Measurements from ENCODE around the gene MICU1.
"Not testable (repeated sequence)": the region's sequence is repeated elsewhere in the genome, so short reads cannot be mapped to it uniquely, and the experiment has no call there.

MICU1 gene

GRCh38 chr10:72660220-72660619 lies 34.3 kb upstream of the MICU1 start:
- TF ChIP-seq CTCF (IDR thresholded peaks at IDR 0.05; ENCODE audit: low read depth, low read length): no peak
- H3K4me3 ChIP-seq (ENCODE audit: low read depth, low read length): no peak overlapping the region

- TF ChIP-seq CTCF (IDR thresholded peaks at IDR 0.05; ENCODE audit: low read depth, low read length): no peak
Observed at GRCh38 chr10:72659694-72660093, 33.8 kb upstream of the MICU1 start.

GRCh38 chr10:72658696-72659400 lies 33.0 kb upstream of the MICU1 start:
- no peak overlapping the region for H3K4me3 ChIP-seq (ENCODE audit: low read depth, low read length)
- TF ChIP-seq CTCF (IDR thresholded peaks at IDR 0.05; ENCODE audit: low read depth, low read length): no peak

More at GRCh38 chr10:72659694-72660093, 33.8 kb upstream of the MICU1 start:
- no peak overlapping the region for H3K4me3 ChIP-seq (ENCODE audit: low read depth, low read length)

- no peak for TF ChIP-seq CTCF (IDR thresholded peaks at IDR 0.05; ENCODE audit: low read depth, low read length)
- no peak overlapping the region for H3K4me3 ChIP-seq (ENCODE audit: low read depth, low read length)
Observed at GRCh38 chr10:72654720-72655119, 28.8 kb upstream of the MICU1 start.

- no peak overlapping the region for H3K4me3 ChIP-seq (ENCODE audit: low read depth, low read length)
- no peak for TF ChIP-seq CTCF (IDR thresholded peaks at IDR 0.05; ENCODE audit: low read depth, low read length)
Observed at GRCh38 chr10:72653383-72654096, 27.7 kb upstream of the MICU1 start.

GRCh38 chr10:72649291-72649690 lies 23.4 kb upstream of the MICU1 start:
- H3K4me3 ChIP-seq (ENCODE audit: low read depth, low read length): no peak overlapping the region
- TF ChIP-seq CTCF (IDR thresholded peaks at IDR 0.05; ENCODE audit: low read depth, low read length): no peak

GRCh38 chr10:72648301-72648700 lies 22.4 kb upstream of the MICU1 start:
- H3K4me3 ChIP-seq (ENCODE audit: low read depth, low read length): no peak overlapping the region
- no peak for TF ChIP-seq CTCF (IDR thresholded peaks at IDR 0.05; ENCODE audit: low read depth, low read length)

- H3K4me3 ChIP-seq (ENCODE audit: low read depth, low read length): not testable (repeated sequence)
Observed at GRCh38 chr10:72646971-72647370, 21.1 kb upstream of the MICU1 start.
